GM12875 (cell line): ENCODE results near the gene RIPOR3.

ENCODE experiments used
- H3K4me3 ChIP-seq: one replicate; pipeline ENCODE4 v1.5.1; 2011; ENCODE audit warnings: low read depth, low read length, control low read depth
- CTCF ChIP-seq: IDR thresholded peaks from 2 replicates; pipeline ENCODE4 v1.5.1; 2011; ENCODE audit warnings: low read depth, mild to moderate bottlenecking, control low read depth, inconsistent platforms, low read length, moderate library complexity, borderline replicate concordance; ENCODE audit not compliant: insufficient read depth

The RIPOR3 gene

GRCh38 chr20:50595988-50596693 lies 95.2 kb downstream of the RIPOR3 start:
- H3K4me3 ChIP-seq: no peak overlapping the region
- TF ChIP-seq CTCF: no peak

- H3K4me3 ChIP-seq: no peak overlapping the region
- no peak for TF ChIP-seq CTCF
Observed at GRCh38 chr20:50595433-50595895, 95.9 kb downstream of the RIPOR3 start.

- H3K4me3 ChIP-seq: no peak overlapping the region
Observed at GRCh38 chr20:50594591-50595432, 96.5 kb downstream of the RIPOR3 start.

GRCh38 chr20:50594231-50594590 lies 97.1 kb downstream of the RIPOR3 start:
- no peak overlapping the region for H3K4me3 ChIP-seq
- TF ChIP-seq CTCF: no peak

More at GRCh38 chr20:50594591-50595432, 96.5 kb downstream of the RIPOR3 start:
- no peak for TF ChIP-seq CTCF

- no peak for TF ChIP-seq CTCF
- no peak overlapping the region for H3K4me3 ChIP-seq
Observed at GRCh38 chr20:50593005-50593335, 98.4 kb downstream of the RIPOR3 start.

GRCh38 chr20:50592282-50593004 lies 98.9 kb downstream of the RIPOR3 start:
- no peak overlapping the region for H3K4me3 ChIP-seq
- no peak for TF ChIP-seq CTCF
